GM19193 (cell line): Measurements from ENCODE around the gene UBA52.

Source experiments
- POLR2A ChIP-seq: IDR thresholded peaks from 4 replicates; pipeline ENCODE4 v1.6.1; 2011; ENCODE audit not compliant: insufficient read depth, insufficient read length; ENCODE audit errors: extremely low read depth

UBA52 gene

DNA sequence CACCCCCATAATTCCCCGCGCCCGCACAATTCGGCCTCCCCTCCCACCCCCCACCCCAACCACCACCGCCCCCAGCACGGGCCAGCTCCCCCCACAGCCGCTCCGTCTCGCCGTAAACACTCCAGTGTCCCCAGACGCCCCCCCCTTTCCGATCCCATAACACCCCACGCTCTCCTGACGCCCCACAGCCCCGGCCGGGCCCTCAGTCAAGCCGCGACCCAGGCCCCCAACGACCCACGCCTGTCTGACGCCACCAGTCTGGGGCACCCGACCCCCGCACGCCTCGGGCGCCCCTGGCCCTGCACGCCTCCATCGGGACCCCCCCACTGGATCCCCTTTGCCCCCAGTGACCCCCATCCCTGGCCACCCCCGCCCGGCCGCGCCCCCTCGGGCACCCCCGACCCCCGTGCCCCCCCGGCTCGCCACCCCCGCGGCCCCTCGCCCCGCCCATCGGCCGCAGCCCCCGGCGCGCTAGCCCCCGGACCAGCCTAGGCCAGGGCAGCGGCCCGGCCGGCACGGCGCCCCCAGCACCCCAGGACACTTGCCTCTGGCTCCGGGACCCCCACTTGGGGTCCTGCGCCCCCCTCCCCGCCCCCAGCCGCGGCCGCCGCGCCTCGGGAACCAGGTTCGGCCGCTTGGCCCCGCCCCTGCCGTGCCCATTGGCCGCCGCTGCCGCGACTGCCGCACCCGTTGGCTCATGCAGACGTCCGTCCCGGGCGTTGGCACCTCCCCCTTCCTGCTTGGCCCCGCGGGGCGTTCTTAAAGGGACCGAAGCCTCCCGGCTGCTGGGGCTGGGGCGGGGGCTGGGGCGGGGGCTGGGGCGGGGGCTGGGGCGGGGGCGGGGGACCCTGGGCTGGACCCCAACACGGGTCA, 28.5 kb upstream of the UBA52 start, which contains the start of gene FKBP8:
FKBP8 (minus strand) TSS at position 633 of the 873 bp plus-strand sequence. CDS start 1,603 bp downstream, outside the sequence.
- no peak for TF ChIP-seq POLR2A

DNA sequence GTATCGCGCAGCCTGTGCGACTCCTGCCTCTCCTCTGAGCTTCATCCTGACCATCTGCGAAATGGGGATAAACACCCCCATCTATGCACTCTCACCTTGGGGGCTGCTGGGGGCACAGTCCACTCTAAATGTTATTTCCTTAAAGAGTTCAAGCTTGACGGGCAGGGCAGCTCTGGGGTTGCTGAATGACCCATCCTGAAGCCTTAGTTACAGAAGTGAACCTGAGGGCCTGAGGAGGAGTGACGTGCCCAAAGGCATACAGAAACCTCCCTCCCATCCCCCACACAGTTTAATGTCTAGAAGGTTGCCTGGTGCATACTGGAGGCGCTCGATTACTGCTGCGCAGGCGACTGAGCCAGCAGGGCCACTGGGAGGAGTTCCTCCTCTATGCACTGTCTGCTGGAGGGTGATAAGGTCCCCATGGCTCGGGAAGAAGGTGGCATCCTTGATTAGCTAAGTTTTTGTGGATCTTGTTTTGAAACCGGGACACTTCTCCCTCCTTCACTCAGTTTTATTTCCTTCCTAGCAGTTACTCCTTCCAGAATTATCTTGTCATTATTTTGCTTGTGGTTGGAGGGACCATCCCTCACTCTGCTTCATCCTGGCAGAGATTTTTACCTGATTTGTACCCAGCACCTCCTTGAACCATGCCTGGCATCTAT, 27.7 kb upstream of the UBA52 start:
- TF ChIP-seq POLR2A: peak; percentile 48

DNA sequence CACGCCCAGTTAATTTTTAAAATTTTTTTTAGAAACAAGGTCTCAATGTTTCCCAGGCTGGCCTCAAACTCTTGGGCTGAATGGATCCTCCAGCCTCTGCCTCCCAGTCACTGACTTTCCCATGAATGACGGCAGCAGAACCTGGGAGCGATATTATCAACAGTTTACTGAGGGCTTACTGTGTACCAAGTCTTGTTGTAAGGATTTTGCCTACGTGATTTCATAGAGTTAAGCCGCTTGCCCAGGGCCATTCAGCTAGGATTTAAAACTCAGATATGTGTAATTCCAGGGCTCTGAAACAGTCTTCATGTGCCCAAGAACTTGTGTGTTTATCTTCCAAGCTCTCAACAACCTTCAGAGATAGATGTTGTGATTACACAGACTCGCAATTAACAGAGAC, 20.0 kb upstream of the UBA52 start:
- TF ChIP-seq POLR2A: no peak

DNA sequence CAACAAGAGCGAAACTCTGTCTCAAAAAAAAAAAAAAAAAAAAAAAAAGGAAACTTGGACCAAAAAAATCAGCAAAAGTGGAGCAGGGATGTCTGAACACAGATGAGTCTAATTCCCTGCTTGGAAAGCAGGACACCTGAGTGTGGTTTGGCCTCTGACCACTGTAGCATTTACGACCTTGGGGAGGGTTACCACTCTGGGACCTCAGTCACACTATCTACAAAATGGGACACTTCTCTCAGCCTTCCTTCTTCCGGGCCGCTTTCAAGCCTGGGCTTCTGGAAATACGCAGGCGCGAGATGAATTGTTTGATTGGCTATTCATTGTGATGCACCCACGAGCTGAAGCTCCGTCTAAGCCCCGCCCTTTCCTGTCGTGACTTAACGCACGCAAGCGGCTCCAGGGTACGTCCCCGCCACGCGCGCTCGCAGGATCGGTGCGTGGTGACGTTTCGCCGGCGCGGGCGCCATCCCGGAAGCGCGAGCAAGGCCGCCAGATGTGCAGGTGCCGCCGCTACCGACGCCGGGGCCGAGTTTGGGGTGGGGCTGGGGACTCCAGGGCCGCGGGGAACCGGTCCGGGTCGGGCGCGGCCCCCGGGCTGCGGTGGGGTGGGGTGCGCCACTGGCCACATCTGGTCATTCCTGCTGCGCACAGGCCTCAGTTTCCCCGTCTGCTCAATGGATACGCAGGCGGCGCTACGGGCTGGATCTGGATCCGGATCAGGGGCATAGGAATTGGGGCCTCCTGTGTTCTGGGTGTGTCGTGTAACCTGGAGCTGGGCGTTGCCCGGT, 14.1 kb upstream of the UBA52 start, which contains the start of gene KXD1:
KXD1 (plus strand) TSS at position 460 of the 791 bp plus-strand sequence. CDS start 4,187 bp downstream, outside the sequence.
- peak; percentile 84 for TF ChIP-seq POLR2A

DNA sequence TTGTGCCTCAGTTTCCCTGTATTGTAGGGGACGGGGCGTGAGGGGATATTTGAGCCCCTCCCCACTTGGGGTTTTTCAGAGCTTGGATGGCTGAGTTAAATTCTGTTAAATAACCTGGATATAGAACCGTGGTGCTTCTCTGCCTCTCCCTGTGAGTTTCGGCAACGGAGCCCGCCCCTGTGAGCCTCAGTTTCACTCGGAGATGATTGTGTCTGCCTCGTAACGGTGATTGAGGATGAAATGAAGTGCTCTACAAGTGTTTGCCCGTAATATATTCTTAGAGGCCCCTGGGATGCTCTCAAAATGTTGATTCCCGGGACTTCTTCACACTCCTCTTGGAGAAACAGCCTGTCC, 13.5 kb upstream of the UBA52 start:
- no peak for TF ChIP-seq POLR2A

DNA sequence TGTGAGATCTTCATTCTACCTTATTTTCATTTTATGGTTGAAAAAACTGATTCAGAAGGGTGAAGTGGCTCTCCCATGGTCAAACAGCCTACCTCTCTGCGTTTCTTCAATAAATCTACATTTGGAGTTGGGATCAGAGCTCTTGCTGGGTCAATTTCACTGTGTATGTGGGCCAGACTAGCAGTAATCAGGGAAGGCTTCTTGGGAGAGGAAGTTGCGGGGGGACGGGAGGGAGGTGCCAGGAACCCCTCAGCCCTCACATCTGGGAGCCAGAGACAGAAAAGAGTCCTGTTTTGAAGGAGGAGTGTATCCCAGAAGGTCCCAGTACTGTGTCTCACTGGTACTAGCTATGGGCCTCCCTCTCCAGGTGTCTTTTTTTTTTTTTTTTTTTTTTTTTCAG, 13.1 kb upstream of the UBA52 start:
- no peak for TF ChIP-seq POLR2A

DNA sequence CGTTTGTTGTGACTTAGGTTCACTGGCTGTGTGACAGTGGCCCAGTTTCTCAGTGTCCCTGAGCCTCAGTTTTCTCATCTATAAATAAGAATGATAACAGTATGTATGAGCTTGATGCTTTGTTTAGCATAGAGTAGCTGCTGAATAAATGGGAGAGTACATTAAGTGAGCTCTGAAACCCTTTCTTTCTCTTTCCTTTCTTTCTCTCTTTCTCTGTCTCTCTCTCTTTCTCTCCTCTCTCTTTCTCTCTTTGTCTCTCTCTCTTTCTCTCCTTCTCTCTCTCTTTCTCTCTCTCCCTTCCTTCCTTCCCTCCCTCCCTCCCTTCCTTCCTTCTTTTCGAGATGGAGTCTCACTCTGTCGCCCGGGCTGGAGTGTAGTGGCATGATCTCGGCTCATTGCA, 12.0 kb upstream of the UBA52 start:
- TF ChIP-seq POLR2A: no peak

DNA sequence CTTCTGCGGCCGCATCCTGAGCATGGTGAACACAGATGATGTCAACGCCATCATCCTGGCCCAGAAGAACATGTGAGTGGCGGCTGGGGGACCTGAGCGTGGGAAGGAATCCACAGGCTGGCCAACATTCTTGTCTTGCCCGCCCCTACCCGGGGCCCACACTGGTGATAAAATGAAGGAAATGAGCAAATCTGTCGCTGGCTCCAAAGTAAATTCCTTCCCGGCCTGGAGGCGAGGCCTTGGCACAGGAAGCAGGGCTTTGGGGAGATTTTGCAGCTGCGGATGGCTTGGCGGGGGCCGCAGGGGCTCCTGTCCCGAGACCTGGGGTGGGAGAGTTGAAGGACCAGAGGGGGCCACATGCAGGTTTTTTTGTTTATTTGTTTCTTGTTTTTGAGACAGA, 9.6 kb upstream of the UBA52 start:
- no peak for TF ChIP-seq POLR2A

DNA sequence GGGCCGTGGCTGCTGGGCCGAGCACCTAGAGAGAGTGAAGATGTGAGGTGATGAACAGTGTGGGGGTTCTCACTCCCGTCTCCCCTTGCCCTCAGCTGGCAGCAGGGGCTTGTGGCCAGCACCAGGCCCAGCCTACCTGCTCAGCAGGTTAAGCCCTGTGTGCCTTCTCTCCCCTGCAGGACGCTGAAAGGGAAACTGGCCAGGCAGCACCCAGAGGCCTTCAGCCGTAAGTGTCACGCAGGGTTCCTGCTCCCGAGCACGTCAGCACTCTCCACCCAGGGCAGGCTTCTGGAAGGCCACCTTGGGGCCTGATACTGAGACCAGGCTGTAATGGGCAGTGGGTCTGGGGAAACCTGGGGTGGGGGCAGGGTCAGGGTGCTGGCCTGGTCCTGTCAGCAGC, 4.7 kb upstream of the UBA52 start:
- TF ChIP-seq POLR2A: no peak

DNA sequence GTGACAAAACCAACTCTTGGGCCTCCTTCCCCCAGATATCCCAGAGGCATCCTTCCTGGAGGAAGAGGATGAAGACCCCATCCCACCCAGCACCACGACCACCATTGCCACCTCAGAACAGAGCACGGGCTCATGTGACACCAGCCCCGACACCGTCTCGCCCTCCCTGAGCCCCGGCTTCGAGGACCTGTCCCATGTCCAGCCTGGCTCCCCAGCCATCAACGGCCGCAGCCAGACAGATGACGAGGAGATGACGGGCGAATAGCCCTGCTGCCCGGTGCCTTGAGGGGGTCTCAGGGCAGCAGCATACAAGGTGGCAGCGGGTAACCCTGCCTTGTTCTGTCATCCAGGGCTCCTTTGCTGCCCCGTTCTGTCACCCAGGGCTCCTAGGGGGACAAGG, 3.3 kb upstream of the UBA52 start:
- TF ChIP-seq POLR2A: no peak

DNA sequence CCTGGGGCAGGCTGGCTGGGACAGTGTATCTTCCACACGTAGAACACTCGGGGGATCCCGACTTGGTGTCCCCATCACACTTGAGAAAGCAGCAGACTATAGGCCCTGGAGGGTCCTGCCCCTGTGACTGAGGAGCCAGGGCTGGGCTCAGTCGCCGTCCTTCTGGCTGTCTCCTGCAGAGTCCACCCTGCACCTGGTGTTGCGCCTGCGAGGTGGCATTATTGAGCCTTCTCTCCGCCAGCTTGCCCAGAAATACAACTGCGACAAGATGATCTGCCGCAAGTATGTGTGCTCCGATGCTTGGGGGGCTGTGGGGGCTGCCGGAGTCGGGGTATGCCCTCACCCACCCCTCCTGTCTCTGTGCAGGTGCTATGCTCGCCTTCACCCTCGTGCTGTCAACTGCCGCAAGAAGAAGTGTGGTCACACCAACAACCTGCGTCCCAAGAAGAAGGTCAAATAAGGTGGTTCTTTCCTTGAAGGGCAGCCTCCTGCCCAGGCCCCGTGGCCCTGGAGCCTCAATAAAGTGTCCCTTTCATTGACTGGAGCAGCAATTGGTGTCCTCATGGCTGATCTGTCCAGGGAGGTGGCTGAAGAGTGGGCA, 3.1 kb downstream of the UBA52 start:
- no peak for TF ChIP-seq POLR2A

DNA sequence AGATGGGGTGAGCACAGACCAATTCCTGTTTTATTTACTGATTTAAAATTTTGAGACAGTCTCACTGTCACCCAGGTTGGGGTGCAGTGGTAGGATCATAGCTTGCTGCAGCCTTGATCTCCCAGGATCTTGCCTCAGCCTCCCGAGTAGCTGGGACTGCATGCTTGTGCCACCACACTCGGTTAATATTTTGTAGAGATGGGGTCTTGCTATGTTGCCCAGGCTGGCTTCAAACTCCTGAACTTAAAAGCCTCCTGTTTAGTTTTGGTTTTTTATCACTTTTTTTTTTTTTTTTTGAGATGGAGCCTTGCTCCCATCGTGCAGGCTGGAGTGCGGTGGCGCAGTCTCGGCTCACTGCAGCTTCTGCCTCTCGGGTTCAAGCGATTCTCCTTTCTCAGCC, 4.7 kb downstream of the UBA52 start:
- TF ChIP-seq POLR2A: peak; percentile 19

DNA sequence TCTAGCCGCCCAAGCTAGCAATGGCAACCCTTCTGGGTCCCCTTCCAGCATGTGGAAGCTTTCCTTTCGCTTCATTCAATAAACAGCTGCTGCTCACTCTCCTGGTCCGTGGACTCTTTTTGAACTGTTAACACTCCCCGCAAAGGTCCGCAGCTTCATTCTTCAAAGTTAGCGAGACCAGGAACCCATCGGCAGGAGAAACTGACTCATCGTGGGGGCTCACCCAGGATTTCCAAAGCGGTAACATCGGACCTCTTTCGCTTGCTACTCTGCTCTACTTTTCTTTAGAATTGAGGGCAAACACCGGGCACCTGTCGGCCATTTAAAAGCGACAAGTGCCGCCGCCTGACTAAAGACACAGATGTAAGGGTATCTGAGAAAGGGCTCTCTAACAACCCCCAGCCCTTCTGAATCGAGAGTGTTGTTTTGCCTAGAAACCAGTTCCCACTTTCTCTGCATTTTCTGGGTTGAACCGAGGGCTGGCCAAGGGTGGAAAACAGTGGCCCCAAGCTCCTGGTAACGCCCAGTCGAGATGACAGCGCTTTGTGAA, 5.8 kb downstream of the UBA52 start:
- no peak for TF ChIP-seq POLR2A

DNA sequence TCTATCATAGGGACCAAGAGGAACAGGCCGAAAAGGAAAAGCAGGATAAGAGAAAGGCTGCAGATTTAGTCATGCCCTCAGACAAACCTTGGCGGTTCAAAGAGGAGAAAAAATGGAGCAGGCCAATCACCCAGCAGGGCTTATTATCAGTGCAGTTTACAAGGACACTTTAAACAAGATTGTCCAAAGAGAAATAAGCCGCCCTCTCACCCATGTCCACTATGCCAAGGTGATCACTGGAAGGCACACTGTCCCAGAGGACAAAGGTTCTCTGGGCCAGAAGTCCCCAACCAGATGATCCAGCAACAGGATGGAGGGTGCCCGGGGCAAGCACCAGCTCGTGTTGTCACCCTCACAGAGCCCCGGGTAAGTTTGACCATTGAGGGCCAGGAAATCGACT, 8.7 kb downstream of the UBA52 start:
- TF ChIP-seq POLR2A: no peak
